Measurements from ENCODE around the gene XXYLT1.

- TF ChIP-seq CTCF (IDR thresholded peaks at IDR 0.05) (no peak), MAX (IDR thresholded peaks at IDR 0.05) (no peak), KDM1A (IDR thresholded peaks at IDR 0.05; ENCODE audit: low read depth) (no peak), REST (IDR thresholded peaks at IDR 0.05) (no peak), HOXA7 (CRISPR knock-in tag; IDR thresholded peaks at IDR 0.05) (no peak), PBX3 (IDR thresholded peaks at IDR 0.05) (no peak)
Observed at GRCh38 chr3:195155570-195156241, 115.3 kb downstream of the XXYLT1 start.

Measured in A549 (cell line).